Measurements from ENCODE around the gene IGSF6.

GRCh38 chr16:21603928-21604327, 48.5 kb downstream of the IGSF6 start:
- TF ChIP-seq POLR2A (IDR thresholded peaks at IDR 0.05), result no peak
- no peak for TF ChIP-seq CTCF (IDR thresholded peaks at IDR 0.05)
- TF ChIP-seq EP300 (IDR thresholded peaks at IDR 0.05), result no peak
